Panc1 (cell line): ENCODE data around the gene FMNL3. TPM values are rescaled to one million over a fixed set of nuclear protein-coding genes. Genes with fewer than 3 reads are reported as not detected.
A peak's percentile ranks its signal among the peaks of the same experiment; 100 is the strongest.

Experiments
- ATAC-seq: fragments of 200-7000 bp; cut with Tn5 transposase; 2 replicates; pipeline ENCODE4 v1.9.1; 2020; ENCODE audit warnings: mild to moderate bottlenecking, moderate library complexity
- BruUV-seq: library from RNA; stranded (reverse); fragments of 400-500 nt; replicated peaks from 2 replicates; lab custom pipeline; 2021; lab: Mats Ljungman, UMichigan
- CTCF ChIA-PET: fragments of 300-600 bp; sonication (Branson Sonifier 250); formaldehyde crosslinking; loops from one replicate; lab custom pipeline; 2022; ENCODE audit warnings: antibody characterized with exemption; lab: Charles Lee
- POLR2A ChIA-PET: fragments of 300-600 bp; sonication (Branson Sonifier 250); formaldehyde crosslinking; loops from one replicate; lab custom pipeline; 2022; ENCODE audit warnings: antibody characterized with exemption; lab: Charles Lee
- DNase-seq: peaks from one replicate; pipeline ENCODE4 v3.0.0-alpha.2; 2010; ENCODE audit warnings: low read depth, low spot score
- H3K27ac ChIP-seq: 2 replicates; pipeline ENCODE4 v1.5.1; 2011; ENCODE audit warnings: mild to moderate bottlenecking, low read length, inconsistent platforms
- H3K27me3 ChIP-seq: fragments of 200-500 bp; sonication (Bioruptor generic); 2 replicates; pipeline ENCODE4 v1.6.0; 2014; ENCODE audit warnings: low read length, inconsistent platforms; ENCODE audit not compliant: control insufficient read depth, insufficient read depth
- H3K36me3 ChIP-seq: fragments of 200-500 bp; sonication (Bioruptor generic); 2 replicates; pipeline ENCODE4 v1.5.1; 2014; ENCODE audit warnings: inconsistent platforms, mild to moderate bottlenecking, low read length, moderate library complexity; ENCODE audit not compliant: control insufficient read depth, insufficient read depth
- H3K4me1 ChIP-seq: 2 replicates; pipeline ENCODE4 v1.5.1; 2011; ENCODE audit warnings: inconsistent platforms, mild to moderate bottlenecking, low read length, moderate library complexity; ENCODE audit not compliant: control insufficient read depth, insufficient read depth
- H3K4me3 ChIP-seq, 2 experiments: 2 replicates each; pipeline ENCODE4 v1.5.1; 2011 to 2012; ENCODE audit warnings: low read depth in 2 of 2, low read length in 2 of 2, mild to moderate bottlenecking in 2 of 2, inconsistent platforms in 1 of 2, moderate library complexity in 1 of 2
- H3K9me3 ChIP-seq: fragments of 200-500 bp; sonication (Bioruptor generic); 2 replicates; pipeline ENCODE4 v1.5.1; 2014; ENCODE audit warnings: low read depth, mild to moderate bottlenecking, inconsistent platforms, low read length, moderate library complexity; ENCODE audit not compliant: control insufficient read depth, insufficient read depth
- POLR2AphosphoS5 ChIP-seq: IDR thresholded peaks from 2 replicates; pipeline ENCODE4 v1.6.1; 2012; ENCODE audit warnings: mild to moderate bottlenecking, low read depth, low read length, moderate library complexity
- SIN3A ChIP-seq: IDR thresholded peaks from 2 replicates; pipeline ENCODE4 v1.6.1; 2012; ENCODE audit warnings: low read depth, mild to moderate bottlenecking, low read length, moderate library complexity, borderline replicate concordance; ENCODE audit not compliant: insufficient read depth
- TCF7L2 ChIP-seq: IDR thresholded peaks from 2 replicates; pipeline ENCODE4 v1.6.1; 2011; ENCODE audit warnings: mild to moderate bottlenecking, low read depth, low read length, inconsistent platforms
- in situ Hi-C: cut with HindIII; loops from 2 replicates; pipeline ENCODE4 v1.10.0; 2016; ENCODE audit warnings: low sequenced_read_pairs, low pct_unique_long_range_greater_than_20kb
- intact Hi-C: fragments of 100-400 bp; cut with micrococcal nuclease; formaldehyde crosslinking; loops from one replicate; pipeline ENCODE4 v1.10.0; 2022; ENCODE audit not compliant: unreplicated experiment
- total RNA-seq: library from RNA; stranded (reverse); gene quantifications from one replicate; pipeline ENCODE4 v1.2.1, GENCODE V29; 2021; ENCODE audit not compliant: unreplicated experiment
- TF ChIP-seq, protein P1 (sequence below), 2 experiments: IDR thresholded peaks; 2 replicates each; pipeline ENCODE4 v1.6.1; 2011 to 2012; ENCODE audit warnings: low read depth in 2 of 2, control low read depth in 1 of 2, low read length in 1 of 2, mild to moderate bottlenecking in 1 of 2, moderate library complexity in 1 of 2; ENCODE audit not compliant: insufficient read depth in 1 of 2
- TF ChIP-seq, protein P2 (sequence below): fragments of 450-650 bp; IDR thresholded peaks from 2 replicates; pipeline ENCODE4 v1.5.1; 2017; ENCODE audit warnings: mild to moderate bottlenecking

Gene FMNL3
- total RNA-seq, 1 experiment from 2014 or later = 25.7 TPM

DNA sequence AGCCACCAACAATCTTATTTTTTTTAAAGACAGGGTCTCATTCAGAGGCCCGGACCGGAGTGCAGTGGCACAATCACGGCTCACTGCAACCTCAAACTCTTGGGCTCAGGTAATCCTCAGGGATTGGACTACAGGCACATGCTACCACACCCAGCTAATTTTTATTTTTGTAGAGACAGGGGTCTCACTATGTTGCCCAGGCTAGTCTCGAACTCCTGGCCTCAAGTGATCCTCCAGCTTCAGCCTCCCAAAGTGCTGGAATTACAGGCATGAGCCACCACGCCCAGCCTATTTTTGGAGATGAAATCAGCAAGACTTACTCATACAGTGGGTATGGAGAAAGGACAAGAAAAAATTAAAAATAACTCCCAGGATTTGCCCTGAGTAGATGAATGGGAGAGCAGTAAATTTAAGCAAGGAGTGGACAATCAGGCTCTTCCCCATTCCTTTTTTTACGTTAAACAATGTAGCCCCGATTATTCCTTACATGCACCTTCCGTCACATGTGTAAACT lies 13.2 kb downstream of the FMNL3 start:
- ATAC-seq (no peak), DNase-seq (no peak)
- TF ChIP-seq, protein P1, sequence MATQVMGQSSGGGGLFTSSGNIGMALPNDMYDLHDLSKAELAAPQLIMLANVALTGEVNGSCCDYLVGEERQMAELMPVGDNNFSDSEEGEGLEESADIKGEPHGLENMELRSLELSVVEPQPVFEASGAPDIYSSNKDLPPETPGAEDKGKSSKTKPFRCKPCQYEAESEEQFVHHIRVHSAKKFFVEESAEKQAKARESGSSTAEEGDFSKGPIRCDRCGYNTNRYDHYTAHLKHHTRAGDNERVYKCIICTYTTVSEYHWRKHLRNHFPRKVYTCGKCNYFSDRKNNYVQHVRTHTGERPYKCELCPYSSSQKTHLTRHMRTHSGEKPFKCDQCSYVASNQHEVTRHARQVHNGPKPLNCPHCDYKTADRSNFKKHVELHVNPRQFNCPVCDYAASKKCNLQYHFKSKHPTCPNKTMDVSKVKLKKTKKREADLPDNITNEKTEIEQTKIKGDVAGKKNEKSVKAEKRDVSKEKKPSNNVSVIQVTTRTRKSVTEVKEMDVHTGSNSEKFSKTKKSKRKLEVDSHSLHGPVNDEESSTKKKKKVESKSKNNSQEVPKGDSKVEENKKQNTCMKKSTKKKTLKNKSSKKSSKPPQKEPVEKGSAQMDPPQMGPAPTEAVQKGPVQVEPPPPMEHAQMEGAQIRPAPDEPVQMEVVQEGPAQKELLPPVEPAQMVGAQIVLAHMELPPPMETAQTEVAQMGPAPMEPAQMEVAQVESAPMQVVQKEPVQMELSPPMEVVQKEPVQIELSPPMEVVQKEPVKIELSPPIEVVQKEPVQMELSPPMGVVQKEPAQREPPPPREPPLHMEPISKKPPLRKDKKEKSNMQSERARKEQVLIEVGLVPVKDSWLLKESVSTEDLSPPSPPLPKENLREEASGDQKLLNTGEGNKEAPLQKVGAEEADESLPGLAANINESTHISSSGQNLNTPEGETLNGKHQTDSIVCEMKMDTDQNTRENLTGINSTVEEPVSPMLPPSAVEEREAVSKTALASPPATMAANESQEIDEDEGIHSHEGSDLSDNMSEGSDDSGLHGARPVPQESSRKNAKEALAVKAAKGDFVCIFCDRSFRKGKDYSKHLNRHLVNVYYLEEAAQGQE (IDR thresholded peaks at IDR 0.05; ENCODE audit: insufficient read depth in 1 of 2, low read depth in 2 of 2, low read length in 1 of 2) = no peak
- no peak for TF ChIP-seq POLR2AphosphoS5
- TF ChIP-seq, protein P2, sequence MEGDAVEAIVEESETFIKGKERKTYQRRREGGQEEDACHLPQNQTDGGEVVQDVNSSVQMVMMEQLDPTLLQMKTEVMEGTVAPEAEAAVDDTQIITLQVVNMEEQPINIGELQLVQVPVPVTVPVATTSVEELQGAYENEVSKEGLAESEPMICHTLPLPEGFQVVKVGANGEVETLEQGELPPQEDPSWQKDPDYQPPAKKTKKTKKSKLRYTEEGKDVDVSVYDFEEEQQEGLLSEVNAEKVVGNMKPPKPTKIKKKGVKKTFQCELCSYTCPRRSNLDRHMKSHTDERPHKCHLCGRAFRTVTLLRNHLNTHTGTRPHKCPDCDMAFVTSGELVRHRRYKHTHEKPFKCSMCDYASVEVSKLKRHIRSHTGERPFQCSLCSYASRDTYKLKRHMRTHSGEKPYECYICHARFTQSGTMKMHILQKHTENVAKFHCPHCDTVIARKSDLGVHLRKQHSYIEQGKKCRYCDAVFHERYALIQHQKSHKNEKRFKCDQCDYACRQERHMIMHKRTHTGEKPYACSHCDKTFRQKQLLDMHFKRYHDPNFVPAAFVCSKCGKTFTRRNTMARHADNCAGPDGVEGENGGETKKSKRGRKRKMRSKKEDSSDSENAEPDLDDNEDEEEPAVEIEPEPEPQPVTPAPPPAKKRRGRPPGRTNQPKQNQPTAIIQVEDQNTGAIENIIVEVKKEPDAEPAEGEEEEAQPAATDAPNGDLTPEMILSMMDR = no peak
- no peak for TF ChIP-seq SIN3A
- TF ChIP-seq TCF7L2 = no peak
- CTCF ChIA-PET = no interaction called here
- no peaks in the 10 kb centered on the region for H3K36me3 ChIP-seq
- H3K9me3 ChIP-seq = no peaks in the 10 kb centered on the region
- POLR2A ChIA-PET = interaction anchor here (0.6 kb wide), 1 partner anchor 348 kb away, joined by 14 read pairs; no protein-coding TSS in a partner anchor
- BruUV-seq = no TSS peak
- no peak overlapping the region for H3K27ac ChIP-seq
- no peaks in the 10 kb centered on the region for H3K27me3 ChIP-seq
- no peak overlapping the region for H3K4me3 ChIP-seq
- no peaks in the 10 kb centered on the region; the same call in 1 of the 2 replicates for H3K4me1 ChIP-seq
- intact Hi-C loops (no loop called here), in situ Hi-C loops (no loop called here)

DNA sequence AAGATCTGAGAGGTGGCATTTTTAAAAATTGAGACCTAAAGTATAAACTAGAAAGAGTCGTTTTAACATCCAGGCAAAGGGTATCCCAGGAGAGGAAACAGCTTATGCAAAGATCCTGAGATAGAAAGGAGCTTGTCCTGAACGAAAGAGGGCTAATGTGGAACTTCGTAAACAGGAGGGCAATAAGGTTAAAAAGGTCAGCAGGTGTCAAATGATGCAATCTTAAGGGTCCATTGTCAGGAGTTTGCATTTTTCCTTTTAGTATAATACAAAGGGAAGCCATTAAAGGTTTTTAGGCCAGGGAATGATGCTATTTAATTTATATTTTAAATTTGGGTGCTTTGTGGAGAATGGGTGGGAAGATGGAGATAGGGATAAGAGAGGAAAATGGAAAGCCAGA lies 14.4 kb downstream of the FMNL3 start:
- H3K27me3 ChIP-seq = no peaks in the 10 kb centered on the region
- TSS peak; percentile 22 for BruUV-seq
- no peaks in the 10 kb centered on the region for H3K36me3 ChIP-seq
- no peak for ATAC-seq
- H3K27ac ChIP-seq = no peak overlapping the region
- DNase-seq = no peak
- TF ChIP-seq POLR2AphosphoS5 = no peak
- TF ChIP-seq TCF7L2 = no peak
- TF ChIP-seq, protein P2 = no peak
- no peak for TF ChIP-seq SIN3A
- TF ChIP-seq, protein P1 (IDR thresholded peaks at IDR 0.05; ENCODE audit: insufficient read depth in 1 of 2, low read depth in 2 of 2, low read length in 1 of 2) = no peak
- intact Hi-C loops = no loop called here
- no peaks in the 10 kb centered on the region for H3K4me1 ChIP-seq
- in situ Hi-C loops = no loop called here
- no peaks in the 10 kb centered on the region for H3K9me3 ChIP-seq
- no peak overlapping the region for H3K4me3 ChIP-seq
- CTCF ChIA-PET = no interaction called here
- POLR2A ChIA-PET = interaction anchor here (0.6 to 0.7 kb wide), 3 partner anchors 11 to 150 kb away, joined by 4 to 10 read pairs (median 6); partner anchors contain the start of gene BCDIN3D
